PC-3 (cell line): ENCODE data around the gene SLC45A1. TPM values are rescaled to one million over a fixed set of nuclear protein-coding genes. Genes with fewer than 3 reads are reported as not detected.

Source experiments
- ATAC-seq: fragments of 200-7000 bp; cut with Tn5 transposase; 2 replicates; pipeline ENCODE4 v1.9.1; 2020; ENCODE audit warnings: mild to moderate bottlenecking, moderate library complexity
- BruUV-seq: library from RNA; stranded (reverse); fragments of 400-500 nt; replicated peaks from 2 replicates; lab custom pipeline; 2021; lab: Mats Ljungman, UMichigan
- CTCF ChIA-PET: fragments of 300-600 bp; sonication (Branson Sonifier 250); formaldehyde crosslinking; loops from one replicate; lab custom pipeline; 2022; ENCODE audit warnings: antibody characterized with exemption; lab: Charles Lee
- POLR2A ChIA-PET: fragments of 300-600 bp; sonication (Branson Sonifier 250); formaldehyde crosslinking; loops from one replicate; lab custom pipeline; 2022; ENCODE audit warnings: antibody characterized with exemption; ENCODE audit not compliant: unreplicated experiment; lab: Charles Lee
- DNase-seq: peaks from one replicate; pipeline ENCODE4 v3.0.0-alpha.2; 2015
- H2AFZ ChIP-seq: fragments of 300-600 bp; sonication (generic); 2 replicates; pipeline ENCODE4 v1.6.0; 2016; ENCODE audit warnings: antibody characterized with exemption, low read length
- H3F3A ChIP-seq: fragments of 300-600 bp; sonication (generic); one replicate; pipeline ENCODE4 v1.6.0; 2017; ENCODE audit warnings: antibody characterized with exemption, low read length, control low read depth, mild to moderate bottlenecking; ENCODE audit not compliant: unreplicated experiment
- H3K27ac ChIP-seq: fragments of 300-600 bp; sonication (generic); 2 replicates; pipeline ENCODE4 v1.5.1; 2016; ENCODE audit warnings: mild to moderate bottlenecking, low read length
- H3K27me3 ChIP-seq: fragments of 300-600 bp; sonication (generic); 2 replicates; pipeline ENCODE4 v1.6.1; 2016; ENCODE audit warnings: low read length, mixed read lengths
- H3K36me3 ChIP-seq: fragments of 300-600 bp; sonication (generic); 2 replicates; pipeline ENCODE4 v1.6.1; 2016; ENCODE audit warnings: low read depth, mixed run types, low read length, mixed read lengths
- H3K4me1 ChIP-seq: fragments of 300-600 bp; sonication (generic); 2 replicates; pipeline ENCODE4 v1.5.1; 2016; ENCODE audit warnings: low read length; ENCODE audit not compliant: insufficient read depth
- H3K4me2 ChIP-seq: fragments of 300-600 bp; sonication (generic); 2 replicates; pipeline ENCODE4 v1.6.0; 2016; ENCODE audit warnings: low read length
- H3K4me3 ChIP-seq: fragments of 300-600 bp; sonication (generic); 2 replicates; pipeline ENCODE4 v1.5.1; 2016; ENCODE audit warnings: mild to moderate bottlenecking, low read length, mixed read lengths
- H3K79me2 ChIP-seq: fragments of 300-600 bp; sonication (generic); 2 replicates; pipeline ENCODE4 v1.6.1; 2017; ENCODE audit warnings: low read length, mixed read lengths
- H3K9ac ChIP-seq: fragments of 300-600 bp; sonication (generic); 2 replicates; pipeline ENCODE4 v1.6.0; 2016; ENCODE audit warnings: mild to moderate bottlenecking, low read length
- H3K9me2 ChIP-seq: fragments of 300-600 bp; sonication (generic); replicated peaks from 2 replicates; pipeline ENCODE4 v1.6.1; 2016; ENCODE audit warnings: mixed run types, low read length, mixed read lengths
- H3K9me3 ChIP-seq: fragments of 300-600 bp; sonication (generic); 2 replicates; pipeline ENCODE4 v1.6.1; 2016; ENCODE audit warnings: low read length, mixed read lengths
- H4K20me1 ChIP-seq: fragments of 300-600 bp; sonication (generic); 2 replicates; pipeline ENCODE4 v1.6.1; 2016; ENCODE audit warnings: low read length, mixed read lengths
- CTCF ChIP-seq: fragments of 300-600 bp; sonication (generic); conservative IDR thresholded peaks from 2 replicates; pipeline ENCODE4 v1.5.1; 2017; ENCODE audit warnings: antibody characterized with exemption, low read depth, mild to moderate bottlenecking, low read length
- EZH2 ChIP-seq: fragments of 300-600 bp; sonication (generic); IDR thresholded peaks from one replicate; pipeline ENCODE4 v1.6.1; 2017; ENCODE audit warnings: antibody characterized with exemption, mild to moderate bottlenecking, low read length; ENCODE audit not compliant: unreplicated experiment
- EZH2phosphoT487 ChIP-seq: fragments of 300-600 bp; sonication (generic); IDR thresholded peaks from 2 replicates; pipeline ENCODE4 v1.6.1; 2018; ENCODE audit warnings: mild to moderate bottlenecking, antibody characterized with exemption, low read length, borderline replicate concordance
- intact Hi-C: fragments of 100-400 bp; cut with micrococcal nuclease; formaldehyde crosslinking; loops from 2 replicates; pipeline ENCODE4 v1.9.0; 2023
- total RNA-seq: library from RNA; depleted of rRNA; stranded (reverse); fragments of >200 nt; gene quantifications from 2 replicates; pipeline ENCODE4 v1.2.3, GENCODE V29; 2014

Gene SLC45A1
- total RNA-seq, 1 experiment from 2014 or later, result 0.62 TPM

DNA sequence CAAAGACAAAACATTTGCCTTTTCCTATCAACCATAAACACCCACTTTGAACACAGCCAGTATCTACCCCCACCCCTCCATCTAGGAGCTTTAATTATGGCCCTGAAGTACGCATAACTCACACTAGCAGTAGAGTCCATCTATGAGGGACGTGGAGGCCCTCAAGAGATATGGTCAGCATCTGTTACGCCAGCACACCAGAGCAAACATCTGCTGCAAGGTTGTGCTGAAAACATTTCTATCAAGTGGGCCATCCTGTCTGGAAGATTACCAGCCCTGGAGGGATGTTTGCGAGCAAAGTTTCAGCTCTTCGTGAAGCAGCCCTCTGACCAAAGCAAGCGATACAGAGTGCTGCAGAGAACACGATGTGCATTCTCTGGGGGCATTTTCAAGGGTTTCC, 74.6 kb downstream of the SLC45A1 start:
- Histone ChIP-seq H3K9me2 (no peaks in the 10 kb centered on the region), H3K9me3 (no peaks in the 10 kb centered on the region), H3K27me3 (no peaks in the 10 kb centered on the region), H4K20me1 (no peaks in the 10 kb centered on the region), H3K27ac (no peak overlapping the region), H3K36me3 (peaks cover 26% of the 10 kb centered on the region), H3K4me2 (no peak overlapping the region), H3K4me3 (no peak overlapping the region), H3K9ac (no peak overlapping the region), H2AFZ (no peak overlapping the region), H3K4me1 (peaks cover 45% of the 10 kb centered on the region), H3F3A (peaks cover 8% of the 10 kb centered on the region), H3K79me2 (peaks cover 44% of the 10 kb centered on the region)
- DNase-seq (no peak), ATAC-seq (no peak)
- no TSS peak for BruUV-seq
- intact Hi-C loops, result no loop called here
- TF ChIP-seq EZH2 (no peak), CTCF (no peak), EZH2phosphoT487 (no peak)
- POLR2A ChIA-PET, result no interaction called here
- CTCF ChIA-PET, result no interaction called here
